HG03575 (cell line): ENCODE measurements around the gene ELOVL6.
A peak's percentile ranks its signal among the peaks of the same experiment; 100 is the strongest.
"Not testable (repeated sequence)": the region's sequence is repeated elsewhere in the genome, so short reads cannot be mapped to it uniquely, and the experiment has no call there.

Source experiments
- ATAC-seq: cut with Tn5 transposase; IDR thresholded peaks from one replicate; pipeline ENCODE4 v1.9.1; 2021; ENCODE audit not compliant: unreplicated experiment, insufficient number of reproducible peaks, low FRiP score; ENCODE audit errors: extremely low read depth

ELOVL6 gene

DNA sequence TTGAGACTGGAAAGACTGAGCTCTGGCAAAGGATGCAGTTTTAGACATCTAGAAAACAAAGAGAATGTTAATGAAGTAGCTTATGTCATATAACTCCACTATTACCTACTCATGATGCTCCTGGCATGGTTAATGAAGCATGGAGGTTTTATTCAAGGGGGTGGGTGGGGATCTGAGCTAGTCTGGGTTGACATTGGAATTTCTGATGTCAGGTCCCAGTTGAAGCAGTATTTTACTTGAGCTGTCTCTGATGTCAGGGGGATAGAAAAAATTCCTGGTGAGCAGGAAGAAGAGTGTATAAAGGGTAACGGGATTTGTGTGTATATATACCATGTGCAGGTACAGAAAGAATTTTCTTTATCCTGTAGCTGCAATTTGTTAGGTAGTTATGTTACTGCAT is 102.0 kb downstream of the ELOVL6 start:
- ATAC-seq, result no peak

DNA sequence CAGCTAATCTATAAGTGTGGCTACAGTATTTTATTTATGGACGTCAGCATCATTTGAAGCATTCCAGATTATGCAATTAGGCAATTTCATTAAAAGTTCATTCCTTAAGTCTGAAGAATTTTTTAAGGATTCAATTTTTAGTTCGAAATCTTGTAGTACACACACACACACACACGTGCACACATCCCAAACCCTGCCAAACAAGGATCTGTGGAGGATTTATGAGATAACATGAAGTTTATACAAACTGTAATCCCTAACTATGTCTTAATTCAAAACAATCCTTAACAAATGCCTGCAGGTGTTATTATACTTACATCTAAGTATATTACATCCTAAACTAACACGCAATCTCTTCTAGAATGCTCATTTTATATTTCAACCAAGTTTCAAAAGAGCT is 105.8 kb downstream of the ELOVL6 start:
- no peak for ATAC-seq

DNA sequence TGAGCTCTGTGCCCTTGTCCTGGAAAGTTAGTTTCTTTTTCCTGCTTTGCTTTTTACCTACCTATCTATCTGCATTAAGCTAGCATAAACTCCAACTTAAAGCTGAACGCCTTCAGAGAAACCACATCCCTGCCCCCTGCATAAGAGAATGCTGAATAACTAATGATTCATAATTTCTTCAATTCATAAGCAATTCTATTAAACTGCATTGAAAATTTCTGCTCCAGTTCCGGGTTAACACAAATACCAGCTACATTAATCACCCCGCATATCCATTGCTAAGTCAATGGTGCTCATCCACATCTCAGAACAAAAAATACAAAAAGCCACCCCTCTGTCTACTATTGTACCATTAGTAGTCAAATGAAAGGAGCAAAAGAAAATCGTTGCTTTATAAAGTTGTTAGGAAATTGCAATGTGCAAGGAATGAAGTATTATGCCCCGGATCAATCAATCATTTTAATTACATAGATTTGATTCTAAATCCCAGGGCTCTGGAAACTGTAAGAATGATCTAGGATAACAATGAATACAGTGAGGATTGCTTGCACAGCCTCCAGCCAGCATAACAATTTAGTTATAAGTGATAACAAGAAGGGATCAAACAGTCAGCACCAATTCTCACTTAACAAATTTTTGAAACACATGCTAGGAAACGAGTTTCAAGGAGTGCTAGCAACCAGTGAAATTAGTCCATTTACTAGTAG is 106.8 kb downstream of the ELOVL6 start:
- ATAC-seq, result no peak

DNA sequence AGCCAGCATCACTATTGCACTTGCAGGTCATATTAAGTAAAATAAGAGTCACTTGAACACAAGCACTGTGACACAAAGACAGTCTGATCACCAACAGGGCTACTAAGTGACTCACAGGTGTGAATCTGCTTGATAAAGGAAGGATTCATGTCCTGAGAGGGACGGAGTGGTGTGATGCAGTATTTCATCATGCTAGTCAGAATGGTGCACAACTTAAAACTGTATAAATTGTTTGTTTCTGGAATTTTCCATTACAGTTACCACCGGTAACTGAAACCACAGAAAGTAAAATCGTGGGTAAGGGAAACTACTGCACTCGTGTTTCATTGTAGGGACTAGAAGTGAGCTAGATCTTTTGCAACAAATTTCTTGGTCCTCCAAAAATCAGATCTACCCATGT is 109.7 kb downstream of the ELOVL6 start:
- ATAC-seq, result peak; percentile 62

DNA sequence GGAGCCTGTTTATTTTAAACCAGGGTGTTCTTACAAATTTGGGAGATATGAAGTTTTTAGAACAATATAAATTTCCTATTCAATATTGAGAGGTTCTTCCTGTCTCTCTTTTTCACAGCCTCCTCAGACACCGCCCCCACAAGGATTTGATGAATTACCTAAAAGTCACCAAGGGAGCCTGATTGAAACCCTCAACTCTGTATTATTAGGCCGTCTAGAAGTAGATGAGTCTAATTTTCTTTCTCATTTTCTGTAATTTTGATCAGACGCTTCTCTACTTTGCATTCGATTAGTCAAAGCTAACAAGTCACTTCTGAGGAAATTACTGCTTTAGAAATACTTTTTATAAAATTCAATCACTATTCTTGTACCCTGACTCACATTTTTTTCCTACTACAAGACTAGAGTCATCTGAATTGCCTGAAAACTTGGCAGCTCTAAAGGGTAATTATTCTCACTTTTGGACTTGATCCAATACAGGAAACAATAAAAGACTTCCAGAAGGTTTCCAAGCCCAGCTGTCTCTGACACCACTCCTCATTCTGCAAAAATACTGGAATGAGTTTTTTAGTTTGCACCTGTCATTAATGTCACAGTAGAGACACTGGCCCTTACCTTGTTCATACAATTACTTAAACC is 111.2 kb downstream of the ELOVL6 start:
- ATAC-seq, result no peak

DNA sequence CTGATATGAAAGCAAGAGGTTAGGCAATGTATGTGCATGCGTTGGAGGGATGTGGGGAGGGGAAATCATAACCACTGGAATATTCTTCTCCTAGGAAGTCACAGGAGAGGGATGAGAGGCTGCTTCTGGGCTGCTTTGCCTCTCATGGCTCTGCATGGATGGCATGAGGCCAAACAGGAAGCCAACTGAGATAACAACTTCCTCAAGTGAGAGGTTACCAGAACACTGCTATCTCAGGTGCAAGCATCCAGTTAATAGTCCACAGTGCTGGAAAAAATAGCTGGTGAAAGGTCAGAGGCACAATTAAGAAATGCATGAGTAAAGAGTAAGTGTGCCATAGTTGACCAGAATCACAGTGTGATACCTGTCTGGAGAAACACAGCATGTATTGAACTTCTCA is 113.3 kb downstream of the ELOVL6 start:
- no peak for ATAC-seq

DNA sequence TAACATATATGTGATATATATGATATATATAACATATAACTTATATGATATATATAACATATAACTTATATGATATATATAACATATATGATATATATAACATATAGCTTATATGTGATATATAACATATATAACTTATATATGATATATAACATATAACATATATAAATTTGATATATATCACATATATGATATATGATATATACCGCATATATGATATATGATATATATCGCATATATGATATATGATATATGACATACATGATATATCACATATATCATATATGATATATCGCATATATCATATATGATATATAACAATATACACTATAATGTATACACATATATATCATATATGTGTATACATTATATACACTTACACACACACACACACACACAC is 114.3 kb downstream of the ELOVL6 start:
- no peak for ATAC-seq

DNA sequence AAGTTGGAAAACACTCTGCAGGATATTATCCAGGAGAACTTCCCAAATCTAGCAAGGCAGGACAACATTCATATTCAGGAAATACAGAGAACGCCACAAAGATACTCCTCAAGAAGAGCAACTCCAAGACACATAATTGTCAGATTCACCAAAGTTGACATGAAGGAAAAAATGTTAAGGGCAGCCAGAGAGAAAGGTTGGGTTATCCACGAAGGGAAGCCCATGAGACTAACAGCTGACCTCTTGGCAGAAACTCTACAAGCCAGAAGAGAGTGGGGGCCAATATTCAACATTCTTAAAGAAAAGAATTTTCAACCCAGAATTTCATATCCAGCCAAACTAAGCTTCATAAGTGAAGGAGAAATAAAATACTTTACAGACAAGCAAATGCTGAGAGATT is 120.3 kb downstream of the ELOVL6 start:
- not testable (repeated sequence) for ATAC-seq

DNA sequence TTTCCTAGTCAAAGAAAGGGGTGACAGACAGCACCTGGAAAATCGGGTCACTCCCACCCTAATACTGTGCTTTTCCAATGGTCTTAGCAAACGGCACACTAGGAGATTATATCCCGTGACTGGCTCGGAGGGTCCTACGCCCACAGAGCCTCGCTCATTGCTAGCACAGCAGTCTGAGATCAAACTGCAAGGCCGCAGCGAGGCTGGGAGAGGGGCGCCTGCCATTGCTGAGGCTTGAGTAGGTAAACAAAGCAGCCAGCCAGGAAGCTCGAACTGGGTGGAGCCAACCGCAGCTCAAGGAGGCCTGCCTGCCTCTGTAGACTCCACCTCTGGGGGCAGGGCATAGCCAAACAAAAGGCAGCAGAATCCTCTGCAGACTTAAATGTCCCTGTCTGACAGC is 121.6 kb downstream of the ELOVL6 start:
- ATAC-seq, result not testable (repeated sequence)

DNA sequence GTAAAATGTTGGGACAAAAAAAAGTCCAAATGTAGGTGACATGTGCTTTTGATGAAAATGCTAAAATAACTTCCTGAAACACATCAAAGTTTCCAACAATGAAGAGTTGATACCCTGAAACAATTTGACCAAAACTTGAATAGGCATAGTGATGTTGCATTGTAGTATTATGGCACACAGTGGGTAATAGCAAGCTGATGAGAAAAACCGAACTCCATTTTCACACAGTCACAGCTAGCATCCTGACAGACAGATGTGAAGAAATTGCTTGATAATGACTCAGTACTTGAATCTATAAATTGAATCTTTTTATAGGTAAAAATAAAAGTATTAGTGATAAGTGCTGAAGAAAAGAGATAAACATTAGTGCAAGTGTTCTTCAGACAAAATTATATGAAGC is 122.5 kb downstream of the ELOVL6 start:
- no peak for ATAC-seq

DNA sequence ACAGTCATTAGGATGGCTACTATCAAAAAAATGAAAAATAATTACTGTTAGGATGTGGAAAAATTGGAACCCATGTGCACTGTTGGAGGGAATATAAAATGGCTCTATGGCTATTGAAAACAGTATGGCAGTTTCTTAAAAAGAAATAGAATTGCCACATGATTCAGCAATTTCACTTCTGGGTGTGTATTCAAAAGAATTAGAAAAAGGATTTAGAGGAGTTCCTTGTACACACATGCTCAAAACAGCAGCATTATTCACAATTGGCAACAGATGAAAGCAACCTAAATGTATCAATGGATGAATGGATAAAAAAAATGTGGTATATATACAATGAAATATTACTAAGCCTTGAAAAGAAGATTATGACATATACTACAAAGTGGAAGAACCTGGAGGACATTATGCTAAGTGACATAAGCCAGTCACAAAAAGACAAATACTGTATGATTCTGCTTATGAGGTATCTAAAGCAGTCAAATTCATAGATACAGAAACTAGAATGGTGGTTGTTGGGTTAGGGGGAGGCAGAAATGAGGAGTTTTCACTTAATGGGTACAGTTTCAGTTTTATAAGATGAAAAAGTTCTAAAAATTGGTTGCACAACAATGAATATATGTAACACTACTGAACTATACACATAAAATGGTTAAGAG is 123.2 kb downstream of the ELOVL6 start:
- no peak for ATAC-seq

DNA sequence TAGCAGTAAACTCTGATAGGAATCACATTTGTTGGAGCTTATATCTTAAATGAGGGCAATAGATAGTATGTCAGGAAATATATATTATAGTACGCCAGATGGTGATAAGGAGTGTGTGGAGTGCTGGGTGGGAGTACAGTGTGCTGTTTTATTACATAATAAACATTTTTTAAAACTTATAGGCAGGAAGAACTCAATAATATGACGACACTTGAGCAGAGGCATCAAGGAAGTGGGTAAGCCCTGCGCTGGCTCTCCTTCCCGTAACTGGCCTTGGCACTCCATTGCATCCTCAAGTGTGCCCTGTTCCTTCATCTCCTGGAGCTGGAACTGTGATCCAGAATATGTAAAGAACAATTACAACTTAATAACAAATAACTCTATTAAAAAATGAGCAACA is 123.8 kb downstream of the ELOVL6 start:
- no peak for ATAC-seq

DNA sequence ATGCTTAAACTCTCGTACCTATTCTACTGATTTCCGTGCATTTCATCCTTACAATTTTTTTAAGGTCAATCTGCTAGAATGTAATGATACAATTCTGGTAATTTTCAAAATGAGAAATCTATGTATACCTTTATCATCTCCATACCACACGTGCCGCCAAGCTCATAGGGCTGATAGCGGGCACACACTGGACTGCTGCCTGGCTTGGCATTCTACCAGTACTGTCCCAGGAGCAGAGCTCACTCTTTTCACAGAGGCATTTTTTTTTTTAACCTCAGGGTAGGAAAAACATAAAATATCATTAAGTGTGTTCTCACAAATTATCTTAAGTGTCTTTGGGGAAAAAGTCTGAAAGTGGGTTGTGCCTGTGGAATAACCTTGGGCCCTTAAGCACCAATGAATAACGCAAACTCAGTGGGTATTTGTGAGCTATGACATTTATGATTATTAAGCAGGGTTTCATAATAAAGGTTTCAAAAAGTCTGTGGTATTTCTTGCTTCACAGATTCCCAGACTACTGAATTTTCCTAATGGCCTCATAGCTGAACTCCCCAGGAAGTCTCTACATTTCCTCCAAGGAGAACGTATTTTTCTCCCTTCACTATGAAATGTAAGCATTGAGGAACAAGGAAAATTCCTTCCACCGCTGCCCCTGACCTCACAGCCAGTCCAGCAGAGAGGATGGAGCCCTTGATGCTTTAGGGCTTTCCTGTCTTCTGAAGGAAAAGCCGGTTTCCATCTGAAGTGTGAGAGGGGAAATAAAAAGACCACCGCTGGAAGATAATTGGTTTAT is 125.2 kb downstream of the ELOVL6 start:
- ATAC-seq, result no peak

DNA sequence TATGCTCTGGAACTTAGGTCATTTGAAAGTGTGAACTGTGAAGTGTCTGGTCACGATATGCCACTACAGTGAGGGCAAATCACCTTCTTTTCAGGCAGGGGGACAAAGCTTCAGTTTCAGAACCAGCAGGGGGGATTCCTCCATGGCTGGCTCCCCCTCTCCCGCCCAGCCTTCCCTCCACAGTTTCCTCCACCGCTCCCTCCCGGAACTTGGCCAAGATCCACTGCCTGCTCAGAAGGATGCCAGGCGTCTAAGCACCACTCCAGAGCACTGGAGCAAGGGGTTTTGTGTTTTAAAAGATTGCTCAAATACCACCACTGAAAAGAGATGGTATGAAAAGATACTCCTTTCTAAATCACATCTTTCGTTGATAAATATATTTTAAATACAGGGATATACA is 126.9 kb downstream of the ELOVL6 start:
- ATAC-seq, result no peak

DNA sequence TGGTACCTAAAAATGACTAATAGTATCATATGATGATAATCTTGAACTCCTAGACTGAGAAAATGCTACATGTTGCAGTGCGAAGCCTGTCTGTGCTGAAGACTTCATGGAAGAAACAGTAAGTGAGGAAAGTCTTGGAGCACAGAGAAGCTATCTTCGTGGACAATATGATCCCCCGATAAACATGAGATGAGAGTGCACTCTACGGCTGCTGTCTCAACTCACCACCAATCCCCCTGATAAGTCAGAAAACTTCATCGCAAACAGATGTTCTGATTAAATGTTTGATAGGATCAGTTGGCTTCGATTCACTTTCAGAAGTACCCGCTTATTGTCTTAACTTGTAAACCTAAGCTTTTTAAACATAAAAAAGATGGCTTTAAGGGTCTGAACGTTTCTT is 130.2 kb downstream of the ELOVL6 start:
- ATAC-seq, result no peak

DNA sequence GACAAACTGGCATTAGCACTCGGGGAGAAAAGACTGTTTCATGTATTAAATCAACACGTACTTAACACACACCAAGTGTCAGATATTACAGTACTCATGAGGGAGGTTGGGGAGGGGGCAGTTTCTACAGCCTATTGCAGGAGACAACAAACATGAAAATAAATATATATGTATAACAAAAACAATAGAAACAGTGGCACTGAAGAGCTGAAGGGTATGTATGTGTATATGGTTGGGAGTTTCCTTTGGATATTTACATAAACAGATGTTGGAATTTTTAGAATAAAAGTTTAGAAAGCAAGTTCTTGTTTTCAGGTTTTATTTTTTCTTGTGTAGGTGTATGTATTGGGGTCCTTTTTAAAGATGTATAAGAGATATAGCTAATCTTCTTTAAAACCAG is 133.5 kb downstream of the ELOVL6 start:
- ATAC-seq, result no peak

DNA sequence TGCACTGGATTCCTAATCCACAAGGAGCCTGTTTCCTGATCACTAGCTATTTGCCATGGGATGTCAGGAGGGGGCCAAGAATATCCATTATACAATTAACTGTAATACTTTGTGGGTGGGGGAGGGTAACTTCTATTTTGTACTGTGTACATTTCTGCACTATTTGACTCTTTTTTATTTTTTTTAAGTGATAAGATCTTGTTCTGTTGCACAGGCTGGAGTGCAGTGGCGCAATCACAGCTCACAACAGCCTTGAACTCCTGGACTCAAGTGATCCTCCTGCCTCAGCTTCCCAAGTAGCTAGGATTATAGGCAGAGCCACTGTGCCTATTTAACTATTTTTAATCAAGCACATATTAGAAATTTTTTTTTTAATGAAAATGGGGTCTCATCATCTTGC is 134.1 kb downstream of the ELOVL6 start:
- ATAC-seq, result no peak

DNA sequence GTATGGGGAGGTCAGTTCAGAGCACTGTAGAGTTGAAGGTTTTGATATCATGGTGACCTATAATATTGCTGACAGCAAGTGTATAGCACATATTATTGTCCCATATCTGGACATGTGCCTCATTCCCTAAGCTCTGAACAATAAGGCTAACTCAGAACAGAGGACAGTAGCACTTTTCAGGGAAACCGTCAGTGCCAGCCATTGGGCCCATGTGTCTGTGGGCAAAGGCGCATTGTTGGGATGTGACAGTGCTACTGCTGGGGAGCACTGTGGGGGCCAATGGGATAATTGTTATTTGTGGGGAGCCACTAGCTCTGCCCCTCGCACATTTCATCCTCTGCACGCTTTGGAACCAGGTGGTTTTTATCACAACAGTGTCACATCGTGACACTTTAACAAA is 136.2 kb downstream of the ELOVL6 start:
- no peak for ATAC-seq

DNA sequence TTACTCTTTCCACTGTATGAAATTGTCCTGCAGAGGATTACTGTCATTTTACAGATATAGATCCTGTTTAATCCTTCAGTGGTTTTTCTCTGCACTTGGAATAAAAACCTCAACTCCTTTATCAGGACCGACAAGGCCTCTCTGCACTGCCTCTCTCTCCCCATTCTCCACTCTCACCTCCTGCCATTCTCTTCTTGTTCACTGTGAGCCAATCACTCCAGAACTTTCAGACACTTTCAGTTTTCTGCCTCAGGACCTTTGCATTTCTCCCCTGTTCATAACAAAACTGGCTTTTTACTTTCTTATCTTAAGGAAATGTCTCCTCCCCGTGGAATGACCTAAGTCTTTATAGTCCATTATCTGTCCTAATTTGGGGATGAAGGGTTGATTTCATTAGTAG is 137.3 kb downstream of the ELOVL6 start:
- no peak for ATAC-seq
